RWPE1 (cell line): ENCODE results near the gene ERFL.

Experiments
- CTCF ChIA-PET: fragments of 350-600 bp; sonication (Branson Sonifier 250); formaldehyde crosslinking; extraction: SDS; loops from one replicate; lab custom pipeline; 2021; lab: Yijun Ruan, JAX
- POLR2A ChIA-PET: fragments of 400-600 bp; formaldehyde crosslinking; extraction: SDS; loops from one replicate; lab custom pipeline; 2020; ENCODE audit warnings: antibody characterized with exemption; ENCODE audit not compliant: low non-redundant PET; lab: Yijun Ruan, JAX
- DNase-seq: peaks from one replicate; pipeline ENCODE4 v3.0.0; 2012; ENCODE audit warnings: low spot score
- H3K27ac ChIP-seq: fragments of 450-650 bp; 2 replicates; pipeline ENCODE4 v1.5.1; 2017
- TF ChIP-seq, protein P1 (sequence below): fragments of 450-650 bp; conservative IDR thresholded peaks from 2 replicates; pipeline ENCODE4 v1.5.1; 2017; ENCODE audit warnings: low read depth, mild to moderate bottlenecking

The ERFL gene

DNA sequence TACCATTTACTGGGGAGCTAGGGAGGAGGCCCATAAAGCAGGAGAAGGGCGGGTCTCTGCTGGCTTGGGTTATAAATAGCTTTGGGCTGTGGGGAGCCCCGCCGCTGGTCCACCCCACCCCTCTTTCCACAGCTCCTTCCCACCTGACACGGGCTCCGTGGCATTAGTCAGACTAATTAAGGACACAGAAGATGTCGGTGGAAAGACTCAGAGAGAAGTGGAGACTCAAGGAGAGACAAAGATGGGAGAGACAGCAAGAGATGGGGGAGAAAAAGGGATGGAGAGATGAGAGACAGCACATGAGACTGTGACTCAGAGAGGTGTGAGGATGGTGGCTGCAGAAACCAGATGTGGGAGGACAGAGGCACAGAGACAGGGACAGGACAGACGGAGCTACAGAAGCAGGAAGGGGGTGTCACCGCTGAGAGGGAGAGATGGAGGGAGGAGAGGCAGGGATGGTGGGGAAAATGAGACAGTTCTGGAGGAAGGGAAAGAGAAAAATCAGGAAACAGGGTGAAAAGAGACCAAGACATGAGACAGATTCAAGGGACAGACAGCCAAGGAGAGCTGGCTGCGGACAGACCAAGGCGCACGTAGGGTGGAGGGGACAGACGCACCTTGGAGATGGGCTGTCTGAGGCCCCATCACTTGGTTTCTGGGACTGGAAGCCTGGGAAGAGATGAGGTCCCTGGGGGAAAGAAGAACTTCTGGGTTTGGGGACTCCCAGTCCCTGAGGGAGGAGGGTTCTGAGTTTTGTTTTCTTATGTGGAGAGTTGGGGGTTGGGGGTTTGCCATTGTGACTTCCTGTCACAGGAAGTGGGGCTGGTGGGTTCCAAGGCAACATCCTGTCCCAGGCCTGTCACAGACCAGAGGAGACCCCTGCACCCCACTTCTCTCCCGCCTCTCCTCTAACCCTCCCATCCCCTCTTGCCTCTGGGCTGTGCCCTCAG, 41.2 kb downstream of the ERFL start:
- DNase-seq = no peak
- POLR2A ChIA-PET = no interaction called here
- TF ChIP-seq, protein P1, sequence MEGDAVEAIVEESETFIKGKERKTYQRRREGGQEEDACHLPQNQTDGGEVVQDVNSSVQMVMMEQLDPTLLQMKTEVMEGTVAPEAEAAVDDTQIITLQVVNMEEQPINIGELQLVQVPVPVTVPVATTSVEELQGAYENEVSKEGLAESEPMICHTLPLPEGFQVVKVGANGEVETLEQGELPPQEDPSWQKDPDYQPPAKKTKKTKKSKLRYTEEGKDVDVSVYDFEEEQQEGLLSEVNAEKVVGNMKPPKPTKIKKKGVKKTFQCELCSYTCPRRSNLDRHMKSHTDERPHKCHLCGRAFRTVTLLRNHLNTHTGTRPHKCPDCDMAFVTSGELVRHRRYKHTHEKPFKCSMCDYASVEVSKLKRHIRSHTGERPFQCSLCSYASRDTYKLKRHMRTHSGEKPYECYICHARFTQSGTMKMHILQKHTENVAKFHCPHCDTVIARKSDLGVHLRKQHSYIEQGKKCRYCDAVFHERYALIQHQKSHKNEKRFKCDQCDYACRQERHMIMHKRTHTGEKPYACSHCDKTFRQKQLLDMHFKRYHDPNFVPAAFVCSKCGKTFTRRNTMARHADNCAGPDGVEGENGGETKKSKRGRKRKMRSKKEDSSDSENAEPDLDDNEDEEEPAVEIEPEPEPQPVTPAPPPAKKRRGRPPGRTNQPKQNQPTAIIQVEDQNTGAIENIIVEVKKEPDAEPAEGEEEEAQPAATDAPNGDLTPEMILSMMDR = no peak
- peak overlapping the region; percentile 91 for H3K27ac ChIP-seq
- CTCF ChIA-PET = interaction anchor here (0.6 to 2.3 kb wide), 3 partner anchors 14 to 70 kb away, joined by 6 to 14 read pairs (median 8); no protein-coding TSS in a partner anchor

DNA sequence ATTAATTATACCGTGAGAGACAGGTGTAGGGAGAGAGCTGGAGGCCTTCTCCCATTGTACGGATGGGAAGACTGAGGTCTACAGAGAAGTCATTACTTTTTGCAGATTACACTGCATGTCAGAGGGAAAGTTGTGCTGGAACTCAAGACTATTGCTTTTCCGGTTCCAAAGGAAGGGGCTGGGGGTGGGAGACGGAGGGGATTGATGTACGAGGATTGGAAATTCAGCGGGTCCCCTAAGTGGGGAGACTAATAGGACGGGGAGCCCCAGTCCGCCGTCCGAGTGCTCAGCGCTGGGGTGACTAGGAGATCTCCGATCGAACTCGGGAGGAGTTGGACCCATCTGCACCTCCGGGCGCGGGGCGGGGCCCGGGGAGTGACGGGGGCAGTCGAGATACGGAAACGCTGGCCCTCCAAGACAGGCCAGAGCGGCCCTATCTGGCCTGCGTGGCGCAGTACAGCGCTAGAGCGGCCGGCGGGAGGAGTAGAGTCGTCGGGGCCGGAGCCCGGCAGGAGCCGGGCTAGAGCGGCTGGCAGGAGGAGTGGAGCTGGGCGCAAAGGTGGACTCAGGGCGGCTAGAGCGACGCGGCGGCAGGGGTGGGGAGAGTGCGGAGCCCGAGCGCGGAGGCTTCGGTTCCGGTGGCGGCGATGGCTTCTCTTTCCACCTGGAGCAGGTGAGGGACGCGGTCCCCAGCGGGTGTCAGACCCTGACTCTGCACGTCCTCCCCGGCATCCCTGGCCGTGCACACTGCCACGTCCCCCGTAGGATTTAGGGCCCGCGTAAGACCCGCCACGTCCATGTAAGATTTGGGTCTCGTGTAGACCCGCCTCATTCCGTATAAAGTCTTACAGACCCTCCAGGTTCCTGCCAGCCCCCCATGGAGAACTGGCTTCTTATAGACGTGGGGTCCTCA, 44.2 kb downstream of the ERFL start:
- ChIA-PET POLR2A (interaction anchor here (0.6 to 0.9 kb wide), 2 partner anchors 19 to 66 kb away, joined by 4 to 5 read pairs; no protein-coding TSS in a partner anchor), CTCF (interaction anchor here (1.0 to 2.7 kb wide), 2 partner anchors 11 to 24 kb away, joined by 3 to 6 read pairs; partner anchors contain the start of gene RPS19)
- peak overlapping the region; percentile 91 for H3K27ac ChIP-seq
- peak; percentile 98 for DNase-seq
- TF ChIP-seq, protein P1 = no peak

- ChIA-PET POLR2A (no interaction called here), CTCF (interaction anchor here (1.0 to 2.7 kb wide), 2 partner anchors 10 to 24 kb away, joined by 3 to 6 read pairs; partner anchors contain the start of gene RPS19)
- TF ChIP-seq, protein P1 = no peak
- peak overlapping the region; percentile 91 for H3K27ac ChIP-seq
- DNase-seq = no peak
Observed at GRCh38 chr19:41883463-41883820, 44.8 kb downstream of the ERFL start.

DNA sequence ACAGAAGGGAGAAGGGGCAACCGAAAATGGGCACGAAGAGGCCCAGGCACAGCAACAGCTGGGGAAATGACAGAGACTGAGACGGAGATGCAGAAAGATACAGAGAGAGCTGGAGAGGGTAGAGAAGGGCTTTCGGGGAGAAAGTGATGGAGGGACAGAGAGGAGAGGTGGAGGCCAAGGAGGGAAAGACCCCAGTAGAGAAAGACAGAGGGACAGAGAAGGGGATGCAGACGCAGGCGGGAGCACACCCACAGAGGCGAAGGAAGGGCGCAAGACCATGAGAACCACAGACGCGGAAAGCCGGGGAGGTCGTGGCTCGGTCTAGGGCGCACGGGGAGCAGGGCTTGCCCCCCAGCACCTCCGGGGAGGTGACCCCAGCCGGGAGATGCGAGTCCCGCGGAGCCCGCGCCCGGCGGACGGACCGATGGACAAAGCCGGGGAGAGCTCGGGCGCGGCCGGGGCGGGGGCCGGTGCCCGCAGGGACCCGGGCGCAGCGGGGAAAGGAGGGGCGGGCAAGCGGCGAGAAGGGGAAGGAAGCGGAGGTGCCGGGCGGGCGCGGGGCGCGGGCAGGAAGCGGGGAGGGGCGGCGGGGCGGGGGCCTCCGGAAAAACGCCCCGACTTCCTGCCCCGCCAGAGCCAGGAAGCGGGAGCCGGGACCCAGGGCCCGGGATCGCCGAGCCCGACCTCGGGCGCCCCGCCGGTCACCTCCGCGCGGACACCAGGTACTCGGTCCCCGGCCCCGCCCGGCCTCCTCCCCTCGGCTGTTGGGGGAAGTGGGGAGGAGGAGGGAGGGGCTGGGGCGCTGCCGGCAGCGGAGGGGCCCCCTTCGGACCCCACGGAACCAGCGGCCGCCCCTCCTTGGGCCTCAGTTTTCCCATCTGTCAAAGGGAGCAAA, 45.4 kb downstream of the ERFL start, which contains the start of gene ARHGEF1:
Gene ARHGEF1, plus strand, starts transcription at position 617 of the 895 bp plus-strand sequence. CDS start 4,899 bp downstream, outside the sequence.
- DNase-seq = peak; percentile 65
- ChIA-PET CTCF (interaction anchor here (0.6 to 2.7 kb wide), 4 partner anchors 9 to 72 kb away, joined by 3 to 6 read pairs (median 3); partner anchors contain the start of gene RPS19), POLR2A (interaction anchor here (0.7 kb wide), 1 partner anchor 23 kb away, joined by 4 read pairs; the partner anchor contains the start of gene RPS19)
- peak within 1 kb of the TSS; percentile 91 for H3K27ac ChIP-seq
- TF ChIP-seq, protein P1 = no peak

- ChIA-PET CTCF (no interaction called here), POLR2A (no interaction called here)
- TF ChIP-seq, protein P1 = no peak
- DNase-seq = no peak
- H3K27ac ChIP-seq = no peak overlapping the region
Observed at GRCh38 chr19:41880329-41880708, 47.9 kb downstream of the ERFL start.
